Measurements from ENCODE around the gene GABBR2. TPM values are rescaled to one million over a fixed set of nuclear protein-coding genes. Genes with fewer than 3 reads are reported as not detected.

GABBR2 gene
- polyA plus RNA-seq, 1 donor (not counting 4 experiments of a cell fraction or from before 2014, with no cell fraction given) = 0.01 TPM

- no peak overlapping the region for H2AFZ ChIP-seq (ENCODE audit: control insufficient read depth, low read length)
- H3K4me2 ChIP-seq (ENCODE audit: control insufficient read depth, extremely low read depth, insufficient read depth, low read depth, low read length) = no peak overlapping the region
- H4K20me1 ChIP-seq (ENCODE audit: control insufficient read depth, extremely low read depth, insufficient read depth, low read length) = no peaks in the 10 kb centered on the region
- H3K4me1 ChIP-seq (ENCODE audit: control insufficient read depth, extremely low read depth, insufficient read depth, low read length) = no peaks in the 10 kb centered on the region
- DNase-seq (ENCODE audit: low read depth, low spot score) = no peak
- H3K9me1 ChIP-seq (ENCODE audit: control insufficient read depth, extremely low read depth, insufficient read depth, low read length) = no peaks in the 10 kb centered on the region
- no peak for TF ChIP-seq EZH2 (IDR thresholded peaks at IDR 0.05; ENCODE audit: low read length)
- no peak for TF ChIP-seq CTCF (optimal IDR thresholded peaks at IDR 0.05 in 1 of 3, IDR thresholded peaks at IDR 0.05 in 1 of 3, conservative IDR thresholded peaks at IDR 0.05 in 1 of 3; ENCODE audit: extremely low read depth in 1 of 3, insufficient read depth in 2 of 3, low read length in 3 of 3)
- H3K9me3 ChIP-seq (ENCODE audit: control insufficient read depth, low read depth, low read length) = no peaks in the 10 kb centered on the region
- no peak overlapping the region for H3K9ac ChIP-seq (ENCODE audit: control insufficient read depth, extremely low read depth, insufficient read depth, low read length)
- FAIRE-seq = no peak
- H3K79me2 ChIP-seq (ENCODE audit: control insufficient read depth, insufficient read depth, low read length) = no peaks in the 10 kb centered on the region
- H3K27me3 ChIP-seq (ENCODE audit: control insufficient read depth, extremely low read depth, insufficient read depth, low read length) = no peaks in the 10 kb centered on the region
- H3K4me3 ChIP-seq (ENCODE audit: control insufficient read depth in 2 of 3, extremely low read depth in 1 of 3, insufficient read depth in 2 of 3, low read depth in 1 of 3, low read length in 3 of 3) = no peak overlapping the region
- dilution Hi-C loops (cut with MboI; ENCODE audit: extremely low pct_ligation_motif_present, low sequenced_read_pairs) = no loop called here
- no peaks in the 10 kb centered on the region for H3K36me3 ChIP-seq (ENCODE audit: control insufficient read depth in 2 of 2, extremely low read depth in 1 of 2, insufficient read depth in 2 of 2, low read length in 2 of 2)
- H3K27ac ChIP-seq (ENCODE audit: control insufficient read depth, insufficient read depth, low read length) = no peak overlapping the region
These were observed 48.2 kb downstream of the GABBR2 start for GRCh38 chr9:98660541-98660940.

- no peaks in the 10 kb centered on the region for H3K4me1 ChIP-seq (ENCODE audit: control insufficient read depth, extremely low read depth, insufficient read depth, low read length)
- H2AFZ ChIP-seq (ENCODE audit: control insufficient read depth, low read length) = no peak overlapping the region
- DNase-seq (ENCODE audit: low read depth, low spot score) = no peak
- no peaks in the 10 kb centered on the region for H3K9me1 ChIP-seq (ENCODE audit: control insufficient read depth, extremely low read depth, insufficient read depth, low read length)
- H3K27ac ChIP-seq (ENCODE audit: control insufficient read depth, insufficient read depth, low read length) = no peak overlapping the region
- H3K4me2 ChIP-seq (ENCODE audit: control insufficient read depth, extremely low read depth, insufficient read depth, low read depth, low read length) = no peak overlapping the region
- no peak for TF ChIP-seq CTCF (optimal IDR thresholded peaks at IDR 0.05 in 1 of 3, IDR thresholded peaks at IDR 0.05 in 1 of 3, conservative IDR thresholded peaks at IDR 0.05 in 1 of 3; ENCODE audit: extremely low read depth in 1 of 3, insufficient read depth in 2 of 3, low read length in 3 of 3)
- no peak for TF ChIP-seq EZH2 (IDR thresholded peaks at IDR 0.05; ENCODE audit: low read length)
- no peak overlapping the region for H3K9ac ChIP-seq (ENCODE audit: control insufficient read depth, extremely low read depth, insufficient read depth, low read length)
- no peaks in the 10 kb centered on the region for H3K79me2 ChIP-seq (ENCODE audit: control insufficient read depth, insufficient read depth, low read length)
- no peaks in the 10 kb centered on the region for H3K36me3 ChIP-seq (ENCODE audit: control insufficient read depth in 2 of 2, extremely low read depth in 1 of 2, insufficient read depth in 2 of 2, low read length in 2 of 2)
- no peaks in the 10 kb centered on the region for H4K20me1 ChIP-seq (ENCODE audit: control insufficient read depth, extremely low read depth, insufficient read depth, low read length)
- no peaks in the 10 kb centered on the region for H3K27me3 ChIP-seq (ENCODE audit: control insufficient read depth, extremely low read depth, insufficient read depth, low read length)
- H3K4me3 ChIP-seq (ENCODE audit: control insufficient read depth in 2 of 3, extremely low read depth in 1 of 3, insufficient read depth in 2 of 3, low read depth in 1 of 3, low read length in 3 of 3) = no peak overlapping the region
- dilution Hi-C loops (cut with MboI; ENCODE audit: extremely low pct_ligation_motif_present, low sequenced_read_pairs) = no loop called here
- FAIRE-seq = no peak
- H3K9me3 ChIP-seq (ENCODE audit: control insufficient read depth, low read depth, low read length) = no peaks in the 10 kb centered on the region
These were observed 49.8 kb downstream of the GABBR2 start for GRCh38 chr9:98658951-98659351.
